GM18951 (cell line): ENCODE results near the gene DOCK8.

Experiments
- POLR2A ChIP-seq: IDR thresholded peaks from 4 replicates; pipeline ENCODE4 v1.6.1; 2011; ENCODE audit warnings: mild to moderate bottlenecking; ENCODE audit not compliant: insufficient read length, insufficient read depth; ENCODE audit errors: extremely low read depth
- in situ Hi-C: fragments of 300-500 bp; cut with MboI; formaldehyde crosslinking; loops from one replicate; pipeline ENCODE4 v1.12.0; 2022; ENCODE audit warnings: low sequenced_read_pairs, mixed read lengths, inconsistent platforms; ENCODE audit not compliant: unreplicated experiment

The DOCK8 gene

GRCh38 chr9:505741-506059 lies 291.0 kb downstream of the DOCK8 start:
- in situ Hi-C loops: no loop called here
- TF ChIP-seq POLR2A: no peak

GRCh38 chr9:506281-506680 lies 291.6 kb downstream of the DOCK8 start:
- no peak for TF ChIP-seq POLR2A
- in situ Hi-C loops: no loop called here

GRCh38 chr9:511861-512260 lies 297.2 kb downstream of the DOCK8 start:
- TF ChIP-seq POLR2A: no peak
- in situ Hi-C loops: no loop called here

- TF ChIP-seq POLR2A: no peak
- in situ Hi-C loops: no loop called here
Observed at GRCh38 chr9:512555-513272, 298.0 kb downstream of the DOCK8 start.
